Measurements from ENCODE around the gene UBE2F.
A peak's percentile ranks its signal among the peaks of the same experiment; 100 is the strongest.
"Not testable (repeated sequence)": the region's sequence is repeated elsewhere in the genome, so short reads cannot be mapped to it uniquely, and the experiment has no call there.

Gene UBE2F

GRCh38 chr2:237962432-237963084, 4.3 kb upstream of the UBE2F start:
- no peak for DNase-seq
- Mint-ChIP-seq H3K27me3 (peaks cover 6% of the 10 kb centered on the region), H3K4me1 (ENCODE audit: low read depth) (peaks cover 5% of the 10 kb centered on the region), H3K9me3 (peaks cover 8% of the 10 kb centered on the region), H3K27ac (no peak overlapping the region), H3K36me3 (ENCODE audit: low read depth) (peaks cover 1% of the 10 kb centered on the region), H3K4me3 (no peak overlapping the region)

- DNase-seq; H3K27ac Mint-ChIP-seq; H3K36me3 Mint-ChIP-seq (ENCODE audit: low read depth); H3K4me3 Mint-ChIP-seq; H3K9me3 Mint-ChIP-seq; H3K27me3 Mint-ChIP-seq: not testable (repeated sequence)
- H3K4me1 Mint-ChIP-seq (ENCODE audit: low read depth): peaks cover 15% of the 10 kb centered on the region
Observed at GRCh38 chr2:237963490-237963991, 3.3 kb upstream of the UBE2F start.

GRCh38 chr2:237964194-237964577, 2.6 kb upstream of the UBE2F start:
- no peaks in the 10 kb centered on the region for H3K27me3 Mint-ChIP-seq
- peaks cover 6% of the 10 kb centered on the region for H3K36me3 Mint-ChIP-seq (ENCODE audit: low read depth)
- peaks cover 8% of the 10 kb centered on the region for H3K9me3 Mint-ChIP-seq
- no peak overlapping the region for H3K4me3 Mint-ChIP-seq
- H3K4me1 Mint-ChIP-seq (ENCODE audit: low read depth): peaks cover 22% of the 10 kb centered on the region
- no peak for DNase-seq
- no peak overlapping the region for H3K27ac Mint-ChIP-seq

- no peak overlapping the region for H3K27ac Mint-ChIP-seq
- H3K27me3 Mint-ChIP-seq: no peaks in the 10 kb centered on the region
- H3K36me3 Mint-ChIP-seq (ENCODE audit: low read depth): peaks cover 12% of the 10 kb centered on the region
- peaks cover 28% of the 10 kb centered on the region for H3K4me1 Mint-ChIP-seq (ENCODE audit: low read depth)
- H3K4me3 Mint-ChIP-seq: peak overlapping the region; percentile 20
- DNase-seq: no peak
- peaks cover 8% of the 10 kb centered on the region for H3K9me3 Mint-ChIP-seq
Observed at GRCh38 chr2:237964578-237965404, 2.0 kb upstream of the UBE2F start.

- H3K27ac Mint-ChIP-seq, H3K9me3 Mint-ChIP-seq, H3K27me3 Mint-ChIP-seq, DNase-seq: not testable (repeated sequence)
- Mint-ChIP-seq H3K4me1 (ENCODE audit: low read depth) (peaks cover 37% of the 10 kb centered on the region), H3K4me3 (peak overlapping the region; percentile 79), H3K36me3 (ENCODE audit: low read depth) (peaks cover 16% of the 10 kb centered on the region)
Observed at GRCh38 chr2:237965844-237966243, 970 bp upstream of the UBE2F start.

- Mint-ChIP-seq H3K27me3 (no peaks in the 10 kb centered on the region), H3K36me3 (ENCODE audit: low read depth) (peaks cover 18% of the 10 kb centered on the region), H3K9me3 (peaks cover 8% of the 10 kb centered on the region), H3K4me1 (ENCODE audit: low read depth) (peaks cover 40% of the 10 kb centered on the region), H3K4me3 (peak overlapping the region; percentile 79), H3K27ac (peak overlapping the region; percentile 33)
- no peak for DNase-seq
Observed at GRCh38 chr2:237966250-237966564, 607 bp upstream of the UBE2F start.

GRCh38 chr2:237967463-237967951, 693 bp downstream of the UBE2F start:
- Mint-ChIP-seq H3K27me3 (no peaks in the 10 kb centered on the region), H3K4me3 (peak overlapping the region; percentile 89), H3K36me3 (ENCODE audit: low read depth) (peaks cover 21% of the 10 kb centered on the region), H3K27ac (peak overlapping the region; percentile 85), H3K9me3 (peaks cover 6% of the 10 kb centered on the region), H3K4me1 (ENCODE audit: low read depth) (peaks cover 46% of the 10 kb centered on the region)
- peak; percentile 55 for DNase-seq

GRCh38 chr2:237968048-237968862, 1.4 kb downstream of the UBE2F start:
- Mint-ChIP-seq H3K4me1 (ENCODE audit: low read depth) (peaks cover 46% of the 10 kb centered on the region), H3K27me3 (no peaks in the 10 kb centered on the region), H3K36me3 (ENCODE audit: low read depth) (peaks cover 26% of the 10 kb centered on the region), H3K27ac (peak overlapping the region; percentile 85), H3K9me3 (no peaks in the 10 kb centered on the region), H3K4me3 (peak overlapping the region; percentile 89)
- peak; percentile 53 for DNase-seq

GRCh38 chr2:237971661-237972060, 4.8 kb downstream of the UBE2F start:
- no peak for DNase-seq
- no peaks in the 10 kb centered on the region for H3K27me3 Mint-ChIP-seq
- no peaks in the 10 kb centered on the region for H3K9me3 Mint-ChIP-seq
- H3K4me1 Mint-ChIP-seq (ENCODE audit: low read depth): peaks cover 44% of the 10 kb centered on the region
- peak overlapping the region; percentile 14 for H3K27ac Mint-ChIP-seq
- H3K36me3 Mint-ChIP-seq (ENCODE audit: low read depth): peaks cover 48% of the 10 kb centered on the region
- H3K4me3 Mint-ChIP-seq: no peak overlapping the region

- H3K27ac Mint-ChIP-seq: no peak overlapping the region
- H3K36me3 Mint-ChIP-seq (ENCODE audit: low read depth): peaks cover 53% of the 10 kb centered on the region
- no peaks in the 10 kb centered on the region for H3K9me3 Mint-ChIP-seq
- H3K27me3 Mint-ChIP-seq: no peaks in the 10 kb centered on the region
- peaks cover 45% of the 10 kb centered on the region for H3K4me1 Mint-ChIP-seq (ENCODE audit: low read depth)
- DNase-seq: peak; percentile 14
- no peak overlapping the region for H3K4me3 Mint-ChIP-seq
Observed at GRCh38 chr2:237972211-237972610, 5.4 kb downstream of the UBE2F start.

- H3K36me3 Mint-ChIP-seq (ENCODE audit: low read depth): peaks cover 57% of the 10 kb centered on the region
- H3K9me3 Mint-ChIP-seq: no peaks in the 10 kb centered on the region
- no peak for DNase-seq
- H3K27ac Mint-ChIP-seq: peak overlapping the region; percentile 30
- no peak overlapping the region for H3K4me3 Mint-ChIP-seq
- no peaks in the 10 kb centered on the region for H3K27me3 Mint-ChIP-seq
- peaks cover 48% of the 10 kb centered on the region for H3K4me1 Mint-ChIP-seq (ENCODE audit: low read depth)
Observed at GRCh38 chr2:237972936-237973335, 6.1 kb downstream of the UBE2F start.

- peak; percentile 20 for DNase-seq
- H3K36me3 Mint-ChIP-seq (ENCODE audit: low read depth): peaks cover 75% of the 10 kb centered on the region
- peaks cover 47% of the 10 kb centered on the region for H3K4me1 Mint-ChIP-seq (ENCODE audit: low read depth)
- peak overlapping the region; percentile 13 for H3K27ac Mint-ChIP-seq
- H3K27me3 Mint-ChIP-seq: no peaks in the 10 kb centered on the region
- H3K4me3 Mint-ChIP-seq: no peak overlapping the region
- H3K9me3 Mint-ChIP-seq: no peaks in the 10 kb centered on the region
Observed at GRCh38 chr2:237977380-237977779, 10.6 kb downstream of the UBE2F start.

- H3K9me3 Mint-ChIP-seq: no peaks in the 10 kb centered on the region
- H3K27ac Mint-ChIP-seq: peak overlapping the region; percentile 53
- peaks cover 75% of the 10 kb centered on the region for H3K36me3 Mint-ChIP-seq (ENCODE audit: low read depth)
- peaks cover 49% of the 10 kb centered on the region for H3K4me1 Mint-ChIP-seq (ENCODE audit: low read depth)
- no peak overlapping the region for H3K4me3 Mint-ChIP-seq
- no peaks in the 10 kb centered on the region for H3K27me3 Mint-ChIP-seq
- DNase-seq: peak; percentile 31
Observed at GRCh38 chr2:237978058-237978712, 11.4 kb downstream of the UBE2F start.

- H3K4me1 Mint-ChIP-seq (ENCODE audit: low read depth): peaks cover 60% of the 10 kb centered on the region
Observed at GRCh38 chr2:237979331-237979730, 12.5 kb downstream of the UBE2F start.

More at GRCh38 chr2:237979331-237979730, 12.5 kb downstream of the UBE2F start:
- peaks cover 73% of the 10 kb centered on the region for H3K36me3 Mint-ChIP-seq (ENCODE audit: low read depth)
- no peak for DNase-seq
- peak overlapping the region; percentile 92 for H3K27ac Mint-ChIP-seq
- no peak overlapping the region for H3K4me3 Mint-ChIP-seq
- H3K27me3 Mint-ChIP-seq: no peaks in the 10 kb centered on the region
- no peaks in the 10 kb centered on the region for H3K9me3 Mint-ChIP-seq
